GM23248 (cell line): ENCODE measurements around the gene BHLHE41. TPM values are rescaled to one million over a fixed set of nuclear protein-coding genes. Genes with fewer than 3 reads are reported as not detected.

Source experiments
- DNase-seq: peaks from one replicate; pipeline ENCODE4 v3.0.0-alpha.2; 2015
- H2AFZ ChIP-seq: fragments of 200-600 bp; sonication (generic); 2 replicates; pipeline ENCODE4 v1.6.1; 2016; ENCODE audit warnings: antibody characterized with exemption
- H3F3A ChIP-seq: fragments of 200-600 bp; sonication (generic); 2 replicates; pipeline ENCODE4 v1.6.1; 2016; ENCODE audit warnings: mild to moderate bottlenecking, antibody characterized with exemption, mixed run types; ENCODE audit not compliant: insufficient read depth
- H3K27ac ChIP-seq: fragments of 200-600 bp; sonication (generic); 2 replicates; pipeline ENCODE4 v1.5.1; 2016; ENCODE audit warnings: mild to moderate bottlenecking
- H3K27me3 ChIP-seq: fragments of 200-600 bp; sonication (generic); replicated peaks from 2 replicates; pipeline ENCODE4 v1.6.1; 2016; ENCODE audit warnings: mild to moderate bottlenecking; ENCODE audit not compliant: insufficient read depth
- H3K36me3 ChIP-seq: fragments of 200-600 bp; sonication (generic); 2 replicates; pipeline ENCODE4 v1.6.1; 2016; ENCODE audit warnings: low read depth, mild to moderate bottlenecking
- H3K4me1 ChIP-seq: fragments of 200-600 bp; sonication (generic); 2 replicates; pipeline ENCODE4 v1.6.1; 2016; ENCODE audit warnings: mild to moderate bottlenecking; ENCODE audit not compliant: insufficient read depth
- H3K4me2 ChIP-seq: fragments of 200-600 bp; sonication (generic); one replicate; pipeline ENCODE4 v1.6.1; 2016; ENCODE audit warnings: mild to moderate bottlenecking; ENCODE audit not compliant: unreplicated experiment
- H3K4me3 ChIP-seq: fragments of 200-600 bp; sonication (generic); 2 replicates; pipeline ENCODE4 v1.5.1; 2016; ENCODE audit warnings: mild to moderate bottlenecking
- H3K79me2 ChIP-seq: fragments of 200-600 bp; sonication (generic); 2 replicates; pipeline ENCODE4 v1.6.1; 2016; ENCODE audit warnings: mild to moderate bottlenecking; ENCODE audit not compliant: insufficient read depth
- H3K9ac ChIP-seq: fragments of 200-600 bp; sonication (generic); 2 replicates; pipeline ENCODE4 v1.6.1; 2016; ENCODE audit warnings: mild to moderate bottlenecking
- H3K9me2 ChIP-seq: fragments of 200-600 bp; sonication (generic); 2 replicates; pipeline ENCODE4 v1.6.1; 2016; ENCODE audit warnings: mixed run types, mild to moderate bottlenecking, moderate library complexity; ENCODE audit not compliant: insufficient read depth
- H3K9me3 ChIP-seq: fragments of 200-600 bp; sonication (generic); one replicate; pipeline ENCODE4 v1.6.1; 2017; ENCODE audit warnings: low read depth
- H4K20me1 ChIP-seq: fragments of 200-600 bp; sonication (generic); 2 replicates; pipeline ENCODE4 v1.6.0; 2016; ENCODE audit not compliant: insufficient read depth
- EZH2 ChIP-seq: fragments of 200-600 bp; sonication (generic); IDR thresholded peaks from 2 replicates; pipeline ENCODE4 v1.6.1; 2018; ENCODE audit warnings: antibody characterized with exemption, mild to moderate bottlenecking; ENCODE audit not compliant: insufficient read depth, poor library complexity, severe bottlenecking
- EZH2phosphoT487 ChIP-seq: fragments of 200-600 bp; sonication (generic); IDR thresholded peaks from 2 replicates; pipeline ENCODE4 v1.6.1; 2018; ENCODE audit warnings: antibody characterized with exemption, moderate library complexity, mild to moderate bottlenecking, low read depth; ENCODE audit not compliant: insufficient read depth
- WGBS, 2 experiments: methylation state at CpG; one replicate each; pipeline ENCODE4 v1.1.6; 2015 to 2017; ENCODE audit warnings: low lambda C conversion rate in 2 of 2, low coverage in 1 of 2; ENCODE audit errors: missing lambda C conversion rate in 2 of 2; 5-methylcytosine and 5-hydroxymethylcytosine counted together
- in situ Hi-C: fragments of 300-500 bp; cut with MboI; formaldehyde crosslinking; loops from 2 replicates; pipeline ENCODE4 v1.15.0; 2020
- polyA plus RNA-seq: library from polyadenylated mRNA; unstranded; fragments of >200 nt; fragmentation: Nextera tagmentation; extraction: Ambion mirVana; gene quantifications from 2 replicates; pipeline ENCODE4 v1.2.1, GENCODE V29; 2016
- total RNA-seq: library from RNA; depleted of rRNA; stranded (reverse); fragments of >200 nt; shearing (Covaris generic); gene quantifications from 2 replicates; pipeline ENCODE4 v1.2.3, GENCODE V29; 2014

BHLHE41 gene
- total and polyA plus RNA-seq, 2 experiments from 2014 or later: 0.76 to 1.3 TPM

DNA sequence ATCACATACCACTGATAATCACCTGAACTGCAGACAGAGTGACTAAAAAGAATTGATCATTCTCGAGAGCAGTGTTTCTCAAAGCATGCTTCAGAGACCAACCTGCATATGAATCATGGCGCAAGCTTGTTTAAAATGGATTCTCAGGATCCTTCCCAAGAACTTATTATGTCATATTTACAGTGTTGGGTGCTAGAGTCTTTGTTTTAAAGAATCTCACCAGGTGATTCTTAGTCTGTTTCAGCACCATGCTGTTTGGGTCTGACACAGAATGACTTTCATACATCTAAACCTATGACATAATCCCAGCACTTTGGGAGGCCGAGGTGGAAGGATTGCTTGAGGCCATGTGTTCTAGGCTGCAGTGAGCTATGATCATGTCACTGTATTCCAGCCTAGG is 39.3 kb upstream of the BHLHE41 start:
- DNase-seq: no peak
- H3K4me3 ChIP-seq: no peak overlapping the region
- TF ChIP-seq EZH2: no peak
- no peak for TF ChIP-seq EZH2phosphoT487
- no peak overlapping the region for H3K9ac ChIP-seq
- in situ Hi-C loops: no loop called here
- no peaks in the 10 kb centered on the region for H3K27me3 ChIP-seq
- whole genome bisulfite sequencing, 2 experiments: 57 to 67% methylated on average over 3 of the region's 3 CpGs
- H3K9me2 ChIP-seq: no peaks in the 10 kb centered on the region
- no peak overlapping the region for H3K27ac ChIP-seq
- no peak overlapping the region for H2AFZ ChIP-seq
- no peak overlapping the region for H3K4me2 ChIP-seq
- no peaks in the 10 kb centered on the region for H3F3A ChIP-seq
- H3K9me3 ChIP-seq: no peaks in the 10 kb centered on the region
- H3K36me3 ChIP-seq: no peaks in the 10 kb centered on the region
- no peaks in the 10 kb centered on the region for H4K20me1 ChIP-seq
- no peaks in the 10 kb centered on the region for H3K4me1 ChIP-seq
- no peaks in the 10 kb centered on the region for H3K79me2 ChIP-seq

- Histone ChIP-seq H3K9me2 (no peaks in the 10 kb centered on the region), H3K4me2 (no peak overlapping the region), H3K9me3 (no peaks in the 10 kb centered on the region), H3K9ac (no peak overlapping the region), H3K36me3 (no peaks in the 10 kb centered on the region), H4K20me1 (no peaks in the 10 kb centered on the region), H3K79me2 (no peaks in the 10 kb centered on the region), H3K4me3 (no peak overlapping the region), H3K4me1 (no peaks in the 10 kb centered on the region), H3K27me3 (no peaks in the 10 kb centered on the region), H2AFZ (no peak overlapping the region), H3F3A (no peaks in the 10 kb centered on the region), H3K27ac (no peak overlapping the region)
- DNase-seq: no peak
- no peak for TF ChIP-seq EZH2
- no peak for TF ChIP-seq EZH2phosphoT487
- in situ Hi-C loops: no loop called here
- 77 to 81% methylated on average over 4 of the region's 4 CpGs for WGBS, 2 experiments
These were observed 38.1 kb upstream of the BHLHE41 start for GRCh38 chr12:26162905-26163304.

GRCh38 chr12:26162174-26162573 is 37.3 kb upstream of the BHLHE41 start:
- H3K27me3 ChIP-seq: no peaks in the 10 kb centered on the region
- in situ Hi-C loops: no loop called here
- DNase-seq: no peak
- H3K9ac ChIP-seq: no peak overlapping the region
- no peaks in the 10 kb centered on the region for H3K79me2 ChIP-seq
- H4K20me1 ChIP-seq: no peaks in the 10 kb centered on the region
- H3K36me3 ChIP-seq: no peaks in the 10 kb centered on the region
- H3K4me2 ChIP-seq: no peak overlapping the region
- no peaks in the 10 kb centered on the region for H3K9me3 ChIP-seq
- TF ChIP-seq EZH2 (no peak), EZH2phosphoT487 (no peak)
- H3K4me3 ChIP-seq: no peak overlapping the region
- no peak overlapping the region for H2AFZ ChIP-seq
- no peaks in the 10 kb centered on the region for H3F3A ChIP-seq
- no peaks in the 10 kb centered on the region for H3K9me2 ChIP-seq
- no peaks in the 10 kb centered on the region for H3K4me1 ChIP-seq
- 32 to 44% methylated on average over 1 of the region's 1 CpG for WGBS, 2 experiments
- H3K27ac ChIP-seq: no peak overlapping the region

DNA sequence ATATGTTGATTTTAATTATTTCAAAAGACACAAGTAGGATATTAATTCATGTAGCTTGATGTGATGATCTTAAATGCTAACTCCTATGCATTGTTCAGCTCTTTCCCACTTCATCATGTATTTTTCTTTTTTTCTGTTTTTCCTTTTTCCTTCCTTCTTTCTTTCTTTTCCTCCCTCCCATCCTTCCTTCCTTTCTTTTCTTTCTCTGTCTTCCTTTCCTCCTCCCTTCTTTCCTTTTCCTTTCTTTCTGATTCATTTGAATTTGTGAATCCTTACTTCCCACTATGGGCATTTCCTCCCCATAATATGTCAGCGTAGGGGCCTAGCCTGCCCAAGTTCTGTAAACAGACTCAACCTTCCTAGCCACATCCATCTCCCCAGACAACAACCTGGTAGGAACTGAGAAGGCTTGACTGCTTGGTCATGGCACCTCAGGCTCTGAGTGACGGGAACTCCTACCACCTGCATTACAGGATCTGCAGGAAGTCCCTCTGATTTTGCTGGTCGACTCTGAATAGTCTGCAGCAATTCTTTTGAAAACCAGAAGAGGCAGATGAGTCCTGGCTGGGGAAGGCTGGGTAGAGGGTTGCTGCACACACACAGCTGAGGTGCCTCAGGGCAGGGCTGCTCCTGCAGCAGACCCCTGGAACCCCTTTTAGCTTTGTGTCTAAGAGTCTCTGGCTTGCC is 33.4 kb upstream of the BHLHE41 start:
- DNase-seq: no peak
- Histone ChIP-seq H3K4me2 (no peak overlapping the region), H3K27ac (no peak overlapping the region), H3K4me1 (peaks cover 16% of the 10 kb centered on the region), H3K4me3 (no peak overlapping the region), H3K27me3 (no peaks in the 10 kb centered on the region), H3F3A (peaks cover 15% of the 10 kb centered on the region), H4K20me1 (no peaks in the 10 kb centered on the region), H3K79me2 (no peaks in the 10 kb centered on the region), H3K9me2 (no peaks in the 10 kb centered on the region), H3K9ac (no peak overlapping the region), H3K9me3 (no peaks in the 10 kb centered on the region), H2AFZ (no peak overlapping the region), H3K36me3 (no peaks in the 10 kb centered on the region)
- no peak for TF ChIP-seq EZH2phosphoT487
- TF ChIP-seq EZH2: no peak
- in situ Hi-C loops: no loop called here
- 62 to 71% methylated on average over 3 of the region's 3 CpGs for WGBS, 2 experiments
